Heart left ventricle (tissue), 13 donors: Measurements from ENCODE around the gene LSAMP.

Experiments used
- POLR2A ChIP-seq, 2 donors: fragments of 450-650 bp; IDR thresholded peaks; one replicate each; pipeline ENCODE4 v1.6.1; 2017; ENCODE audit warnings: antibody characterized with exemption in 2 of 2, mild to moderate bottlenecking in 2 of 2, moderate library complexity in 2 of 2
- TF ChIP-seq, protein P1 (sequence below), 12 donors: fragments of 200-600 bp; sonication (generic) in 4 of 12; IDR thresholded peaks; one replicate each; pipeline versions ENCODE4 v1.5.0 to v1.8.0; 2018 to 2022; ENCODE audit warnings: antibody characterized with exemption in 12 of 12, mild to moderate bottlenecking in 5 of 12
- donor health status: ischemic (EF 13 %, LVEDD 7.1; RV severe dilation, severe dysfunction).
- donor health status: DM: no; HTN: yes; CAD: no.
- donor health status: DM: no; HTN: no; CAD: no.
- donor health status: ischemic (EF 25% LVEDD 6.9; RV normal size, moderate dysfunction).
- donor health status: ischemic (EF 25% LVEDD 5.7; RV mildly dilated, moderate dysfunction).
- donor health status: ischemic (EF 35%, LVEDD 5.7; RV mildly dilated, moderate dysfunction).
- donor health status: nonischemic (EF 11% LVEDD 7.7; RV severe dilation, severe dysfunction).
- donor health status: DM: yes; HTN: yes; CAD: no.
- donor health status: PGD.
- donor health status: ischemic (EF 29% LVEDD 5.4; RV normal size, mild dysfunction).
- donor health status: nonischemic (EF 23%, LVEDD 6.1; RV moderate dilation, normal function).

DNA sequence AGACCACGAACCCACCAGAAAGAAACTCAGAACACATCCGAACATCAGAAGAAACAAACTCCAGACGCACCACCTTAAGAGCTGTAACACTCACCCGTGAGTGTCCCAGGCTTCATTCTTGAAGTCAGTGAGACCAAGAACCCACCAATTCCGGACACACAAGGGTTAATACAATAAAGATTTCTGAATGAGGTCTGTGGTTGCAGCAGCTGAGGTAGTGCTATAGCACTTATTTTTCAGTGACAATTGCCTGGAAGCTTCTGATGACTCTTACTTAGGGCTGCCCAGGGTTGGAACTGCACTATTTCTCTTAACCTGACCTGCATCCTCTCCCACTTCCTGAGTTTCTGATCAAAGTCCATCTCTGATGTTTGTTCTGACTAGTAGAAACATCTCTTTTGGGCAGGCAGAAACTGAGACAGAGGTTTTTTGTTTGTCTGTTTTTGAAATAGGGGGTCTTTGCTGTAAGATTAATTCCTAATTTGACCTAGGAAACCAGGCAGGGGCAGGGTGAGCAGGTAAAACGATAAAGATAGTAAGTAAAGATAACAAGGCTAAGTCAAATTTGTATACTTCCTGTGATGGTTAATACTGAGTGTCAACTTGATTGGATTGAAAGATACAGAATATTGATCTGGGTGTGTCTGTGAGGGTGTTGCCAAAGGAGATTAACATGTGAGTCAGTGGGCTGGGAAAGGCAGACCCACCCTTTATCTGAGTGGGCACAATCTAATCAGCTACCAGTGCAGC is 652.9 kb downstream of the LSAMP start:
- TF ChIP-seq, protein P1, sequence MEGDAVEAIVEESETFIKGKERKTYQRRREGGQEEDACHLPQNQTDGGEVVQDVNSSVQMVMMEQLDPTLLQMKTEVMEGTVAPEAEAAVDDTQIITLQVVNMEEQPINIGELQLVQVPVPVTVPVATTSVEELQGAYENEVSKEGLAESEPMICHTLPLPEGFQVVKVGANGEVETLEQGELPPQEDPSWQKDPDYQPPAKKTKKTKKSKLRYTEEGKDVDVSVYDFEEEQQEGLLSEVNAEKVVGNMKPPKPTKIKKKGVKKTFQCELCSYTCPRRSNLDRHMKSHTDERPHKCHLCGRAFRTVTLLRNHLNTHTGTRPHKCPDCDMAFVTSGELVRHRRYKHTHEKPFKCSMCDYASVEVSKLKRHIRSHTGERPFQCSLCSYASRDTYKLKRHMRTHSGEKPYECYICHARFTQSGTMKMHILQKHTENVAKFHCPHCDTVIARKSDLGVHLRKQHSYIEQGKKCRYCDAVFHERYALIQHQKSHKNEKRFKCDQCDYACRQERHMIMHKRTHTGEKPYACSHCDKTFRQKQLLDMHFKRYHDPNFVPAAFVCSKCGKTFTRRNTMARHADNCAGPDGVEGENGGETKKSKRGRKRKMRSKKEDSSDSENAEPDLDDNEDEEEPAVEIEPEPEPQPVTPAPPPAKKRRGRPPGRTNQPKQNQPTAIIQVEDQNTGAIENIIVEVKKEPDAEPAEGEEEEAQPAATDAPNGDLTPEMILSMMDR (IDR thresholded peaks at IDR 0.05): no peak
- TF ChIP-seq POLR2A (IDR thresholded peaks at IDR 0.05): no peak
